ENCODE results near the gene VPS13D.

- TF ChIP-seq CTCF (IDR thresholded peaks at IDR 0.05 in 8 of 11, conservative IDR thresholded peaks at IDR 0.05 in 3 of 11), result no peak
- no peak for TF ChIP-seq POLR2A (IDR thresholded peaks at IDR 0.05)
Measured at GRCh38 chr1:12514590-12514989, 284.8 kb downstream of the VPS13D start.
